ENCODE results near the gene ANKRD44. TPM values are rescaled to one million over a fixed set of nuclear protein-coding genes. Genes with fewer than 3 reads are reported as not detected.

Gene ANKRD44
- total RNA-seq, 1 donor from 2014 or later: 8.1 TPM

DNA sequence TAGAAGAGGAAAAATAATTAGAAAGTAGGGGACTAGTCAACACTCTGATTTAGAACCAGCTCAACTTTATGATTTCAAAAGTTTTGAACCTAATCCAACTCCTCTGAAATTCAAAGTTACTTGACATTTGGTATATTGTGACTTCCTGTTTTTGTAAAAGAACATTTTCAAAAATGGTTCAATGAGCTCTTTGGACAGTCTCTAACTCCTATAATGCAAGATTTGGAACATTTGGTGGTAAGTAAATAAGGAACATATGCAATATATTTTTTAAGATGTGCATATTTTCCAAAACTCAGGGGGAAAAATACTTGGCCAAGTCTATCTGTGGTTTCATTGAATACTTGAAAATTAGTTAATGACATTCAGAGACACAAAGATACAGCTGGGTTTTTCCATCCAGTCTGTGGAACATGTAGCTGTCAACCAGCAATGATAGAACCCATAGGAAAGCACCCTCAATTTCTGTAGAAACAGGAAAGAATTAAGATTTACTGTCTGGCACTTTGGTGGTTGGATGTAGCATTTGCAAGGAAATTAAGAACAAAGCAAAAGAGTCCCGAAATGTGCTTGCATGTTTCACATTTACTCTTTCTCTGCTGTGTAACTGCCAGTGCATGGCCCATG, 17.0 kb upstream of the ANKRD44 start:
- Mint-ChIP-seq H3K27ac (ENCODE audit: unreplicated experiment) (no peak overlapping the region), H3K4me3 (ENCODE audit: unreplicated experiment) (no peak overlapping the region), H3K4me1 (ENCODE audit: unreplicated experiment) (peaks cover 6% of the 10 kb centered on the region), H3K27me3 (ENCODE audit: unreplicated experiment) (peaks cover 2% of the 10 kb centered on the region), H3K36me3 (ENCODE audit: low read depth, unreplicated experiment) (no peaks in the 10 kb centered on the region), H3K9me3 (ENCODE audit: unreplicated experiment) (no peaks in the 10 kb centered on the region)
- no peak for DNase-seq (ENCODE audit: low spot score)
- TF ChIP-seq, protein P1, sequence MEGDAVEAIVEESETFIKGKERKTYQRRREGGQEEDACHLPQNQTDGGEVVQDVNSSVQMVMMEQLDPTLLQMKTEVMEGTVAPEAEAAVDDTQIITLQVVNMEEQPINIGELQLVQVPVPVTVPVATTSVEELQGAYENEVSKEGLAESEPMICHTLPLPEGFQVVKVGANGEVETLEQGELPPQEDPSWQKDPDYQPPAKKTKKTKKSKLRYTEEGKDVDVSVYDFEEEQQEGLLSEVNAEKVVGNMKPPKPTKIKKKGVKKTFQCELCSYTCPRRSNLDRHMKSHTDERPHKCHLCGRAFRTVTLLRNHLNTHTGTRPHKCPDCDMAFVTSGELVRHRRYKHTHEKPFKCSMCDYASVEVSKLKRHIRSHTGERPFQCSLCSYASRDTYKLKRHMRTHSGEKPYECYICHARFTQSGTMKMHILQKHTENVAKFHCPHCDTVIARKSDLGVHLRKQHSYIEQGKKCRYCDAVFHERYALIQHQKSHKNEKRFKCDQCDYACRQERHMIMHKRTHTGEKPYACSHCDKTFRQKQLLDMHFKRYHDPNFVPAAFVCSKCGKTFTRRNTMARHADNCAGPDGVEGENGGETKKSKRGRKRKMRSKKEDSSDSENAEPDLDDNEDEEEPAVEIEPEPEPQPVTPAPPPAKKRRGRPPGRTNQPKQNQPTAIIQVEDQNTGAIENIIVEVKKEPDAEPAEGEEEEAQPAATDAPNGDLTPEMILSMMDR (IDR thresholded peaks at IDR 0.05; ENCODE audit: unreplicated experiment): no peak

DNA sequence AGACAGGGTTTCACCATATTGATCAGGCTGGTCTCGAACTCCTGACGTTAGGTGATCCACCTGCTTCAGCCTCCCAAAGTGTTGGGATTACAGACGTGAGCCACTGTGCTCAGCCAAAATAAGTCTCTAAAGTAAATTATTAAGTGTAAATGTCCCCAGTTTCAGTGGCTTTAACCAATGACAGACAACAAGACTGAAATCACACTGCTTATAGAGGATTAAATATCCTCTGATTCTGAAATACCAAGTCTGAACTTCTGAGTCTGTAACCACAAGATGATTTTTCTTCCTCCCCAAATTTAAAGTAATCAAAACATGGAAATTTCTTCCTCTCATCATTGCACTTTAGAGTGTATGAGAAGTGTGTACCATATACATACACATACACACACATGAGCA, 16.5 kb upstream of the ANKRD44 start:
- Mint-ChIP-seq H3K4me1 (ENCODE audit: unreplicated experiment) (peaks cover 6% of the 10 kb centered on the region), H3K27ac (ENCODE audit: unreplicated experiment) (no peak overlapping the region), H3K9me3 (ENCODE audit: unreplicated experiment) (no peaks in the 10 kb centered on the region), H3K36me3 (ENCODE audit: low read depth, unreplicated experiment) (no peaks in the 10 kb centered on the region), H3K27me3 (ENCODE audit: unreplicated experiment) (peaks cover 2% of the 10 kb centered on the region), H3K4me3 (ENCODE audit: unreplicated experiment) (no peak overlapping the region)
- TF ChIP-seq, protein P1 (IDR thresholded peaks at IDR 0.05; ENCODE audit: unreplicated experiment): no peak
- no peak for DNase-seq (ENCODE audit: low spot score)

DNA sequence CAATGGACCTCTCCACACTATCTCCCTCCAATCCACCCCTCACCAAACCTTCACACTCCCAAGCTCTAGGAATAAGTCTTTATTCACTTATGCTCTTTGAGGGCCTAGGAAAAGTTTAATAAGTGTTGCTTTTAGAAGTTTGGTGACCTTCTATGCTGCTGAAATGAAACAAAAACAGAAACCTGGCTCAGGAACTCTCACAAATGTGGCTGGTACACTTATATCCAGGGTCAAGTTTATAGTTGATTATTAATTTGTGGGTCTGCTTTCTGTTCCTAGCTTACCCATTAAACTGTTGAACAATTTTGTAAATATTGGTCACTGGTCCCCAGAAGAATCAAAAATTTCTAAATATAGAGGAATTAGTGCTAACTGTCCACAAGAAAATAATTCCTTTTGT, 14.2 kb upstream of the ANKRD44 start:
- H3K4me1 Mint-ChIP-seq (ENCODE audit: unreplicated experiment): peaks cover 6% of the 10 kb centered on the region
- no peak overlapping the region for H3K4me3 Mint-ChIP-seq (ENCODE audit: unreplicated experiment)
- no peaks in the 10 kb centered on the region for H3K9me3 Mint-ChIP-seq (ENCODE audit: unreplicated experiment)
- DNase-seq (ENCODE audit: low spot score): no peak
- H3K27me3 Mint-ChIP-seq (ENCODE audit: unreplicated experiment): peaks cover 2% of the 10 kb centered on the region
- TF ChIP-seq, protein P1 (IDR thresholded peaks at IDR 0.05; ENCODE audit: unreplicated experiment): no peak
- H3K36me3 Mint-ChIP-seq (ENCODE audit: low read depth, unreplicated experiment): no peaks in the 10 kb centered on the region
- H3K27ac Mint-ChIP-seq (ENCODE audit: unreplicated experiment): no peak overlapping the region

DNA sequence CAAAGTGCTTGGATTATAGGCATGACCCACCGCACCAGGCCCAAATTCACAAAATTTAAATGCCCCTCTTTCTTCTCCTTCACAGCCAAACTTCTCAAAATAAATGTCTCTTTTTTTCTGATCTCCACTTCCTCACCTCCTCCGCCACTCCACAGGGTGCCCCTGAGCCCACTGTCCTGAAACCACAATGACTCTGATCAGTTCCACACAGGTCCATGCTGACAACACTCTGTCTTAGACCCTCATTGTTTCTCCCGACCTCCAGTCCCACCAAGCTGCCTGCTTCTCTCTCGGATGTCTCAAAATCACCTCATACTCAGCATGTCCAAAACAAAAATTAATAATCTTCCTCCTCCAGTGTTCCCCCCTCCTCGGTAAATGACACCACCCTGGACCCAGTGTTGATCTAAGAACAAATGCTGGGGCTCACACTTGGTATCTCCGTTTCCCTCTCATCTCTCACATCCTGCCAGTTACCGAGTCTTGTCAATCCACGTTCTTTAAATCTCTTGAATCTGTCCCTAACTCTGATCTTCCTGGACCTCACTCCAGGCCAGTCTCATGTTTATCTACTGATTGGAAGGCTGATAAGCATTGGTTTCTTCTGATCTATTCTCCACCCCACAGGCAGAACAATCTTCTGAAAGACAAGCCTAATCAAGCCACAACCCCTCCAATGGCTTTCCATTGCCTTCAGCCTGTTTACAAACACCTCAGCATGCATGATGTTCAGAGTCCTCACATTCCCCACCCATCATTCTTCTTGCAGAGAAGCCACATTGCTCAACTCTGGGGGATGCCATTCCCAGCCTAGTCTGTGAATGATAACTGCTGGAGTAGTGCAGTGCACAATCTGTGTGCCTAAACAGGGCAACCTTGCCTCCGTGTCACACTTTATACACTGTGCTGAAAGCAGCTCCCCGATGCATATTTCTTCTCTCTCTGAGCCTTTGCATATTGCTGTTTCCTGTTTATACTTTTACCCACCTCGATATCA, 12.4 kb upstream of the ANKRD44 start:
- Mint-ChIP-seq H3K27me3 (ENCODE audit: unreplicated experiment) (peaks cover 2% of the 10 kb centered on the region), H3K27ac (ENCODE audit: unreplicated experiment) (no peak overlapping the region), H3K9me3 (ENCODE audit: unreplicated experiment) (no peaks in the 10 kb centered on the region), H3K36me3 (ENCODE audit: low read depth, unreplicated experiment) (no peaks in the 10 kb centered on the region), H3K4me1 (ENCODE audit: unreplicated experiment) (peaks cover 6% of the 10 kb centered on the region), H3K4me3 (ENCODE audit: unreplicated experiment) (no peak overlapping the region)
- DNase-seq (ENCODE audit: low spot score): no peak
- TF ChIP-seq, protein P1 (IDR thresholded peaks at IDR 0.05; ENCODE audit: unreplicated experiment): no peak

DNA sequence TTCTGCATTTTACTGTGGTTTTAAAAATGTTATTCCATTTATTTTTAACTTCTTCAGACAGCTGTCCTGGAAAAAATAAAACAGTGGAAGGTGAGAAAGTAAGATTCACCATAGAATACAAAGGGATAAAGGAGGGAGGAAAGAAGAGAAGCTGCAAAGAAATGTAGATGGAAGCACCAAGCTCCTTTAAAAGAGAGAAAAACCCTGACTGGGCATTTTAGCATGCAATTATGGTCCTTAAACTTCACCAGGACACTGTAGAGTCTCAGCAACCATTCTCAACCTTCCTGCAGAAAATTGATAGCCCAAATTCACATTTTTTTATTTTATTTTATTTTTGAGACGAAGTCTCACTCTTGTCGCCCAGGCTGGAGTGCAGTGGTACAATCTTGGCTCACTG, 11.6 kb upstream of the ANKRD44 start:
- TF ChIP-seq, protein P1 (IDR thresholded peaks at IDR 0.05; ENCODE audit: unreplicated experiment): no peak
- Mint-ChIP-seq H3K4me1 (ENCODE audit: unreplicated experiment) (peaks cover 6% of the 10 kb centered on the region), H3K4me3 (ENCODE audit: unreplicated experiment) (no peak overlapping the region), H3K27me3 (ENCODE audit: unreplicated experiment) (peaks cover 2% of the 10 kb centered on the region), H3K9me3 (ENCODE audit: unreplicated experiment) (no peaks in the 10 kb centered on the region), H3K27ac (ENCODE audit: unreplicated experiment) (no peak overlapping the region), H3K36me3 (ENCODE audit: low read depth, unreplicated experiment) (no peaks in the 10 kb centered on the region)
- DNase-seq (ENCODE audit: low spot score): no peak
